Measurements from ENCODE around the gene HBB. TPM values are rescaled to one million over a fixed set of nuclear protein-coding genes. Genes with fewer than 3 reads are reported as not detected.

The HBB gene
- total RNA-seq, 4 donors from 2014 or later = 49.8 to 2,778 (median 273) TPM

DNA sequence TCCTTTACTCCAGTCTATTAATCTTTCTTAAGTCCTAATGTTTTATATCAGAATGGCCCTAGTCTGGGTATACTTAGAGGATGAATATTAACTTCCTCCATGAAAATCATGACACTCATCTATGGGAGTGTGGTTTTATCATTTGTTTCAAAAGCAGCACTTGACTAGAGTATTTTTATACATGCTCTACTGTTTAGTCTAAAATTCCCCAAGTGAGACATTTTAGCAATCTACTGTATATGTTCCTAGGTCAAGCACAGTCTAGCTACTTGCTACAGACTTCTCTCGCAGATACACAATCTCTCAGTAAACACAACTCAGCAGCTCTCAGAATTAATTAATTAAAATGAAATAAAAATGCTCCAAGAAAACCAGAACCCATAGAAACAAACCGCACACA is 2.9 kb upstream of the HBB start:
- intact Hi-C loops (cut with DNase I; ENCODE audit: low total_unique reads) = no loop called here
- DNase-seq = no peak
- peaks cover 0 to 2% of the 10 kb centered on the region in 2 donors for H3K27me3 ChIP-seq
- H3K36me3 ChIP-seq = no peaks in the 10 kb centered on the region
- no peak overlapping the region for H3K27ac ChIP-seq
- H3K4me1 ChIP-seq = no peaks in the 10 kb centered on the region
- H3K4me3 ChIP-seq = no peak overlapping the region
- no peaks in the 10 kb centered on the region for H3K9me3 ChIP-seq
- TF ChIP-seq CTCF (IDR thresholded peaks at IDR 0.05) = no peak
- TF ChIP-seq POLR2A (IDR thresholded peaks at IDR 0.05) = no peak

- no peaks in the 10 kb centered on the region for H3K9me3 ChIP-seq
- H3K27me3 ChIP-seq = peaks cover 0 to 2% of the 10 kb centered on the region in 2 donors
- TF ChIP-seq CTCF (IDR thresholded peaks at IDR 0.05) = no peak
- TF ChIP-seq POLR2A (IDR thresholded peaks at IDR 0.05) = no peak
- no peaks in the 10 kb centered on the region for H3K36me3 ChIP-seq
- H3K4me1 ChIP-seq = no peaks in the 10 kb centered on the region
- DNase-seq = no peak
- H3K27ac ChIP-seq = no peak overlapping the region
- intact Hi-C loops (cut with DNase I; ENCODE audit: low total_unique reads) = no loop called here
- no peak overlapping the region for H3K4me3 ChIP-seq
Measured at GRCh38 chr11:5229356-5229755, 2.5 kb upstream of the HBB start.

- Histone ChIP-seq H3K9me3 (no peaks in the 10 kb centered on the region), H3K27me3 (peaks cover 0 to 2% of the 10 kb centered on the region in 2 donors), H3K4me1 (no peaks in the 10 kb centered on the region), H3K36me3 (no peaks in the 10 kb centered on the region), H3K4me3 (no peak overlapping the region), H3K27ac (no peak overlapping the region)
- no peak for DNase-seq
- intact Hi-C loops (cut with DNase I; ENCODE audit: low total_unique reads) = no loop called here
- TF ChIP-seq POLR2A (IDR thresholded peaks at IDR 0.05) (no peak), CTCF (IDR thresholded peaks at IDR 0.05) (no peak)
Measured at GRCh38 chr11:5228124-5228523, 1.3 kb upstream of the HBB start.

DNA sequence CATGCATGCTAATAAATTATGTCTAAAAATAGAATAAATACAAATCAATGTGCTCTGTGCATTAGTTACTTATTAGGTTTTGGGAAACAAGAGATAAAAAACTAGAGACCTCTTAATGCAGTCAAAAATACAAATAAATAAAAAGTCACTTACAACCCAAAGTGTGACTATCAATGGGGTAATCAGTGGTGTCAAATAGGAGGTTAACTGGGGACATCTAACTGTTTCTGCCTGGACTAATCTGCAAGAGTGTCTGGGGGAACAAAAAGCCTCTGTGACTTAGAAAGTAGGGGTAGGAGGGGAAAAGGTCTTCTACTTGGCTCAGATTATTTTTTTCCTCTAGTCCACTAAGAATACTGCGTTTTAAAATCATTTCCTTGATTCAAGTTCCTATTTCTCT is 810 bp upstream of the HBB start:
- H3K9me3 ChIP-seq = no peaks in the 10 kb centered on the region
- H3K27me3 ChIP-seq = peaks cover 0 to 2% of the 10 kb centered on the region in 2 donors
- intact Hi-C loops (cut with DNase I; ENCODE audit: low total_unique reads) = no loop called here
- H3K4me3 ChIP-seq = no peak overlapping the region
- H3K4me1 ChIP-seq = no peaks in the 10 kb centered on the region
- no peaks in the 10 kb centered on the region for H3K36me3 ChIP-seq
- TF ChIP-seq CTCF (IDR thresholded peaks at IDR 0.05) = no peak
- TF ChIP-seq POLR2A (IDR thresholded peaks at IDR 0.05) = no peak
- no peak overlapping the region for H3K27ac ChIP-seq
- DNase-seq = no peak

DNA sequence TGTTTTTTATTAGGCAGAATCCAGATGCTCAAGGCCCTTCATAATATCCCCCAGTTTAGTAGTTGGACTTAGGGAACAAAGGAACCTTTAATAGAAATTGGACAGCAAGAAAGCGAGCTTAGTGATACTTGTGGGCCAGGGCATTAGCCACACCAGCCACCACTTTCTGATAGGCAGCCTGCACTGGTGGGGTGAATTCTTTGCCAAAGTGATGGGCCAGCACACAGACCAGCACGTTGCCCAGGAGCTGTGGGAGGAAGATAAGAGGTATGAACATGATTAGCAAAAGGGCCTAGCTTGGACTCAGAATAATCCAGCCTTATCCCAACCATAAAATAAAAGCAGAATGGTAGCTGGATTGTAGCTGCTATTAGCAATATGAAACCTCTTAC is 1.4 kb downstream of the HBB start:
- Histone ChIP-seq H3K36me3 (no peaks in the 10 kb centered on the region), H3K27ac (no peak overlapping the region), H3K4me3 (no peak overlapping the region), H3K9me3 (no peaks in the 10 kb centered on the region), H3K4me1 (no peaks in the 10 kb centered on the region), H3K27me3 (peaks cover 0 to 2% of the 10 kb centered on the region in 2 donors)
- intact Hi-C loops (cut with DNase I; ENCODE audit: low total_unique reads) = no loop called here
- no peak for TF ChIP-seq POLR2A (IDR thresholded peaks at IDR 0.05)
- DNase-seq = no peak

Data from uterus (tissue), 4 donors.